Loucy (cell line): ENCODE measurements around the gene RNASEH2A.

Source experiments
- H2AFZ ChIP-seq: fragments of 200-600 bp; sonication (generic); 2 replicates; pipeline ENCODE4 v1.6.0; 2016; ENCODE audit warnings: antibody characterized with exemption, mild to moderate bottlenecking, low read length, moderate library complexity
- H3F3A ChIP-seq: fragments of 200-600 bp; 2 replicates; pipeline ENCODE4 v1.6.0; 2016; ENCODE audit warnings: antibody characterized with exemption, low read depth, mild to moderate bottlenecking
- H3K27me3 ChIP-seq: fragments of 200-600 bp; sonication (generic); 2 replicates; pipeline ENCODE4 v1.6.1; 2014; ENCODE audit warnings: low read length, mild to moderate bottlenecking; ENCODE audit not compliant: insufficient read depth, poor library complexity, severe bottlenecking
- H3K36me3 ChIP-seq: fragments of 200-600 bp; sonication (generic); 2 replicates; pipeline ENCODE4 v1.6.1; 2016; ENCODE audit warnings: low read length; ENCODE audit not compliant: insufficient read depth
- H3K4me1 ChIP-seq: fragments of 200-600 bp; sonication (generic); 2 replicates; pipeline ENCODE4 v1.5.1; 2014; ENCODE audit warnings: low read length, mild to moderate bottlenecking; ENCODE audit not compliant: insufficient read depth, poor library complexity, severe bottlenecking
- H3K4me2 ChIP-seq: fragments of 200-600 bp; sonication (generic); 2 replicates; pipeline ENCODE4 v1.6.0; 2014; ENCODE audit warnings: antibody characterized with exemption, low read length, low read depth, mild to moderate bottlenecking; ENCODE audit not compliant: poor library complexity, severe bottlenecking
- H3K4me3 ChIP-seq: fragments of 200-600 bp; sonication (generic); 2 replicates; pipeline ENCODE4 v1.5.1; 2014; ENCODE audit warnings: low read length, mild to moderate bottlenecking, mixed read lengths; ENCODE audit not compliant: poor library complexity, severe bottlenecking
- H3K79me2 ChIP-seq: fragments of 200-600 bp; sonication (generic); 2 replicates; pipeline ENCODE4 v1.6.1; 2014; ENCODE audit warnings: low read length; ENCODE audit not compliant: insufficient read depth
- H3K9ac ChIP-seq: fragments of 200-600 bp; sonication (generic); 2 replicates; pipeline ENCODE4 v1.6.0; 2014; ENCODE audit warnings: mild to moderate bottlenecking, low read depth, low read length, moderate library complexity; ENCODE audit not compliant: poor library complexity, severe bottlenecking
- H3K9me2 ChIP-seq: fragments of 200-600 bp; sonication (generic); replicated peaks from 2 replicates; pipeline ENCODE4 v1.6.1; 2016; ENCODE audit warnings: low read depth, low read length, mixed read lengths
- H3K9me3 ChIP-seq: fragments of 200-600 bp; sonication (generic); 2 replicates; pipeline ENCODE4 v1.6.1; 2014; ENCODE audit warnings: mild to moderate bottlenecking, antibody characterized with exemption, low read length, low read depth; ENCODE audit not compliant: insufficient read depth
- H4K20me1 ChIP-seq: fragments of 200-600 bp; sonication (generic); 2 replicates; pipeline ENCODE4 v1.6.0; 2014; ENCODE audit warnings: antibody characterized with exemption, low read length, mild to moderate bottlenecking; ENCODE audit not compliant: insufficient read depth, poor library complexity, severe bottlenecking
- CTCF ChIP-seq: fragments of 200-600 bp; sonication (generic); conservative IDR thresholded peaks from 2 replicates; pipeline ENCODE4 v1.5.1; 2014; ENCODE audit warnings: mild to moderate bottlenecking, antibody characterized with exemption, low read length
- EZH2phosphoT487 ChIP-seq: fragments of 200-600 bp; IDR thresholded peaks from 2 replicates; pipeline ENCODE4 v1.6.1; 2018; ENCODE audit warnings: antibody characterized with exemption, mild to moderate bottlenecking, moderate library complexity, borderline replicate concordance

The RNASEH2A gene

DNA sequence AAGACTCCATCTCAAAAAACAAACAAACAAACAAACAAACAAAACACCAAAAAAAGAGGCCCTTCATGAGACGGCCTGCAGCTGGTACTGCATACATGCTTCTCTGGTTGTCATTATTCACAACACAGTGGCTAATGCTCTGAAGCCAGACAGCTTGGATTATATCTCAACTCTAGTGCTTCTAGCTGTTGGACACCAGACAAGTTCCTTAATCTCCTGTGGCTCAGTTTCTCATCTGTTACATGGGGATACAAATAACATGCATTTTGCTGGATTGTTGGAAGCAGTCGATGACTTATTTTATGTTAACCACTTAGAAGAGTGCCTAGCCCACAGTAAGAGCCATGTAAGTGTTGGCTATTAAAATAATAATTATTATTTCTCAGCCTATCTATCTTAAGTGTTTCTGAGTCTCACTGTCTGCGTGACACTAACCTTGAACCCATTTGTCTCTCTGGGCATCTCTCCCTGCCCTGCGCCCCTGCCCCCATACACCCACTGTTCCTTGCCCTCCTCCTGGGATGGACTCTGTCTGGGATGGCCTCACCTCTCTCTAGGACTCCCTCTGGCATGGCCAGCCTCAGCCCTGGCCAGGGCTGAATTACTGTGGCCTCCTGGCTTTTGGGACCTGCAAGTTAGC, 18.2 kb upstream of the RNASEH2A start:
- H3K4me3 ChIP-seq: no peak overlapping the region
- H3K9me2 ChIP-seq: no peaks in the 10 kb centered on the region
- H3F3A ChIP-seq: no peaks in the 10 kb centered on the region; the same call in 1 of the 2 replicates
- H4K20me1 ChIP-seq: no peaks in the 10 kb centered on the region
- H3K4me2 ChIP-seq: no peak overlapping the region
- peaks cover 33% of the 10 kb centered on the region for H3K4me1 ChIP-seq
- no peaks in the 10 kb centered on the region for H3K36me3 ChIP-seq
- no peak overlapping the region for H3K9ac ChIP-seq
- no peak overlapping the region for H2AFZ ChIP-seq
- H3K27me3 ChIP-seq: no peaks in the 10 kb centered on the region
- H3K9me3 ChIP-seq: no peaks in the 10 kb centered on the region
- TF ChIP-seq CTCF (no peak), EZH2phosphoT487 (no peak)
- H3K79me2 ChIP-seq: peaks cover 19% of the 10 kb centered on the region

DNA sequence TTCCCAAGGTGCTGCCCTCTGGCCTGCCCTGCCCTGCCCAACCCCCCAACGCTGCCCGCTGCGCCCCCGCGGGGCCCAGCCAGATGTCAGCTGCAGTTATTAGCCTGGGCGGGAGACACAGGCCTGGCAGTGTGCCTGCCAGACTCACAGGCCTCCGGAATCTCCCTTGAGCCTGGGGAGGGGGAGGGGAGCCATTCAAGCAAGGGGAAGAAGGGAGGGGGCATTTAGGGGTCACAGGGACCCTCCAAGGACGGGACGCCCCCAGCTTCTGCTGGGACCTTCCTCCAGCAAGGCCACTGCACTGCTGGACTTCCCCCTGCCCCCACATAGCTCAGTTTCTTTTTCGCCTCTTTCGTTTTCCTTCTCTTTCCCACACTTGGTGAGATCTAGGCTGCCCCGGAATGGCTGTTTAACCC, 17.7 kb upstream of the RNASEH2A start:
- no peaks in the 10 kb centered on the region for H3K9me3 ChIP-seq
- no peaks in the 10 kb centered on the region; the same call in 1 of the 2 replicates for H3F3A ChIP-seq
- no peaks in the 10 kb centered on the region for H3K36me3 ChIP-seq
- H3K27me3 ChIP-seq: no peaks in the 10 kb centered on the region
- no peaks in the 10 kb centered on the region for H4K20me1 ChIP-seq
- no peaks in the 10 kb centered on the region for H3K9me2 ChIP-seq
- H3K79me2 ChIP-seq: peaks cover 21% of the 10 kb centered on the region
- H3K4me1 ChIP-seq: peaks cover 35% of the 10 kb centered on the region
- TF ChIP-seq CTCF (no peak), EZH2phosphoT487 (no peak)
- H3K4me2 ChIP-seq: no peak overlapping the region
- no peak overlapping the region for H3K9ac ChIP-seq
- no peak overlapping the region for H3K4me3 ChIP-seq
- H2AFZ ChIP-seq: no peak overlapping the region

DNA sequence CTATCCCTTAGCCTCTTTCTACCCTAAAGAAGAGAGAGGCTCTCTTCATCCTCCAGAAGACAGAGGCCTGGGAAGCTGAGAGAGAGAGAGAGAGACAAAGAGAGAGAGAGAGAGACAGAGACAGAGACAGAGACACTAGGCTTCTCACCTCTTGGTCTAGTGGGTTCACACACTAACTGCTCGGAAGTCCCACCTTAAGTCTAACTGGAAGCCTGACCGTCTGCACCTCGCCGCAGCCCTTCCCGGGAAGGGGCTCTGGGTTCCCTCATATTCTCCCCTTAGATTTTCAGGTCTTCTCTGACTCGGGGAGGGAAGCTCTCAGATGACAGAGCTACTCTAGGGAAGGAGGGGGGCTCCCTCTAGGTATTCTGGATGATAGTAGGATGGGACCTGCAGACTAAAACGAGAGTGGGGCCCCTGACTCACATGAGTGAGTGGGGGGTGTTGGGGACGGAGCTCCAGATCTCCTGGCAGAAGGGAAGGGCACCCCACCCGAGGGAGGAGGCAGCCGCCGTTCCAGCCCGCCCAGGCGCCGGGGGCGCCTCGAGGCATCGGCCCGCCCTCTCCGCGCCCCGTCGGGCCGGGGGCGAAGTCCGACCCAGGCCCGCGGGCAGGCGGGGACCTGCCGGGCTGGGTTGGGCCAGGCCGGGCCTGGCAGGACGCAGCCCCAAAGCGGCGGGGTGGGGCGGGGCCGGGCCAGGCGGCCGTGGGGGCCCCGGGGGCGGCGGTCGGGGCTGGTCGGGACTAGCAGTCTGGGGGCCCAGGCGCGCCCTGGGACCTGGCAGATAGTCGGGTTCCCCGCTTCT, 17.1 kb upstream of the RNASEH2A start:
- no peak overlapping the region for H3K4me2 ChIP-seq
- H3K36me3 ChIP-seq: no peaks in the 10 kb centered on the region
- no peak overlapping the region for H3K9ac ChIP-seq
- H3K9me2 ChIP-seq: no peaks in the 10 kb centered on the region
- H4K20me1 ChIP-seq: no peaks in the 10 kb centered on the region
- peaks cover 21% of the 10 kb centered on the region for H3K79me2 ChIP-seq
- no peaks in the 10 kb centered on the region for H3K27me3 ChIP-seq
- H2AFZ ChIP-seq: no peak overlapping the region
- no peak overlapping the region for H3K4me3 ChIP-seq
- H3F3A ChIP-seq: no peaks in the 10 kb centered on the region; the same call in 1 of the 2 replicates
- TF ChIP-seq EZH2phosphoT487 (no peak), CTCF (no peak)
- H3K9me3 ChIP-seq: no peaks in the 10 kb centered on the region
- H3K4me1 ChIP-seq: peaks cover 41% of the 10 kb centered on the region
